Measurements from ENCODE around the gene ANKRD31. TPM values are rescaled to one million over a fixed set of nuclear protein-coding genes. Genes with fewer than 3 reads are reported as not detected.
"Not testable (repeated sequence)": the region's sequence is repeated elsewhere in the genome, so short reads cannot be mapped to it uniquely, and the experiment has no call there.

The ANKRD31 gene
- total RNA-seq, 1 experiment from 2014 or later: 0.09 TPM

- H3K27ac Mint-ChIP-seq: no peak overlapping the region
- POLR2A ChIA-PET: no interaction called here
- ATAC-seq (no peak), DNase-seq (ENCODE audit: low spot score) (no peak)
- H3K9me3 Mint-ChIP-seq: peaks cover 4% of the 10 kb centered on the region; the same call in 1 of the 2 replicates
- TF ChIP-seq ETV6 (CRISPR knock-in tag; IDR thresholded peaks at IDR 0.05) (no peak), CREB1 (CRISPR knock-in tag; IDR thresholded peaks at IDR 0.05) (no peak), ATF1 (CRISPR knock-in tag; IDR thresholded peaks at IDR 0.05) (no peak), ZNF425 (CRISPR knock-in tag; conservative IDR thresholded peaks at IDR 0.05) (no peak), ESRRA (CRISPR knock-in tag; IDR thresholded peaks at IDR 0.05; ENCODE audit: borderline replicate concordance) (no peak), IRF2 (CRISPR knock-in tag; IDR thresholded peaks at IDR 0.05; ENCODE audit: borderline replicate concordance, low read depth) (no peak), CTCF (IDR thresholded peaks at IDR 0.05) (no peak), GRHL2 (CRISPR knock-in tag; IDR thresholded peaks at IDR 0.05; ENCODE audit: insufficient replicate concordance, severe bottlenecking) (no peak), RELA (CRISPR knock-in tag; IDR thresholded peaks at IDR 0.05; ENCODE audit: borderline replicate concordance) (no peak), ZBTB21 (CRISPR knock-in tag; IDR thresholded peaks at IDR 0.05; ENCODE audit: borderline replicate concordance) (no peak), FOXJ3 (CRISPR knock-in tag; IDR thresholded peaks at IDR 0.05; ENCODE audit: borderline replicate concordance) (no peak), USF1 (CRISPR knock-in tag; IDR thresholded peaks at IDR 0.05) (no peak), JUN (CRISPR knock-in tag; IDR thresholded peaks at IDR 0.05) (no peak), TEAD1 (CRISPR knock-in tag; IDR thresholded peaks at IDR 0.05) (no peak), CBFB (CRISPR knock-in tag; IDR thresholded peaks at IDR 0.05; ENCODE audit: low read depth) (no peak), MXD4 (CRISPR knock-in tag; IDR thresholded peaks at IDR 0.05; ENCODE audit: borderline replicate concordance) (no peak), MLX (CRISPR knock-in tag; IDR thresholded peaks at IDR 0.05) (no peak)
- TF ChIP-seq, protein P1, sequence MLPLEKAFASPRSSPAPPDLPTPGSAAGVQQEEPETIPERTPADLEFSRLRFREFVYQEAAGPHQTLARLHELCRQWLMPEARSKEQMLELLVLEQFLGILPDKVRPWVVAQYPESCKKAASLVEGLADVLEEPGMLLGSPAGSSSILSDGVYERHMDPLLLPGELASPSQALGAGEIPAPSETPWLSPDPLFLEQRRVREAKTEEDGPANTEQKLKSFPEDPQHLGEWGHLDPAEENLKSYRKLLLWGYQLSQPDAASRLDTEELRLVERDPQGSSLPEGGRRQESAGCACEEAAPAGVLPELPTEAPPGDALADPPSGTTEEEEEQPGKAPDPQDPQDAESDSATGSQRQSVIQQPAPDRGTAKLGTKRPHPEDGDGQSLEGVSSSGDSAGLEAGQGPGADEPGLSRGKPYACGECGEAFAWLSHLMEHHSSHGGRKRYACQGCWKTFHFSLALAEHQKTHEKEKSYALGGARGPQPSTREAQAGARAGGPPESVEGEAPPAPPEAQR (CRISPR knock-in tag; IDR thresholded peaks at IDR 0.05): no peak
- TF ChIP-seq, protein P2, sequence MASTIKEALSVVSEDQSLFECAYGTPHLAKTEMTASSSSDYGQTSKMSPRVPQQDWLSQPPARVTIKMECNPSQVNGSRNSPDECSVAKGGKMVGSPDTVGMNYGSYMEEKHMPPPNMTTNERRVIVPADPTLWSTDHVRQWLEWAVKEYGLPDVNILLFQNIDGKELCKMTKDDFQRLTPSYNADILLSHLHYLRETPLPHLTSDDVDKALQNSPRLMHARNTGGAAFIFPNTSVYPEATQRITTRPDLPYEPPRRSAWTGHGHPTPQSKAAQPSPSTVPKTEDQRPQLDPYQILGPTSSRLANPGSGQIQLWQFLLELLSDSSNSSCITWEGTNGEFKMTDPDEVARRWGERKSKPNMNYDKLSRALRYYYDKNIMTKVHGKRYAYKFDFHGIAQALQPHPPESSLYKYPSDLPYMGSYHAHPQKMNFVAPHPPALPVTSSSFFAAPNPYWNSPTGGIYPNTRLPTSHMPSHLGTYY (CRISPR knock-in tag; IDR thresholded peaks at IDR 0.05): no peak
- TF ChIP-seq, protein P3, sequence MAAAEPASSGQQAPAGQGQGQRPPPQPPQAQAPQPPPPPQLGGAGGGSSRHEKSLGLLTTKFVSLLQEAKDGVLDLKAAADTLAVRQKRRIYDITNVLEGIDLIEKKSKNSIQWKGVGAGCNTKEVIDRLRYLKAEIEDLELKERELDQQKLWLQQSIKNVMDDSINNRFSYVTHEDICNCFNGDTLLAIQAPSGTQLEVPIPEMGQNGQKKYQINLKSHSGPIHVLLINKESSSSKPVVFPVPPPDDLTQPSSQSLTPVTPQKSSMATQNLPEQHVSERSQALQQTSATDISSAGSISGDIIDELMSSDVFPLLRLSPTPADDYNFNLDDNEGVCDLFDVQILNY (CRISPR knock-in tag; IDR thresholded peaks at IDR 0.05): no peak
- no peaks in the 10 kb centered on the region for H3K36me3 Mint-ChIP-seq
- no peak overlapping the region for H3K4me3 Mint-ChIP-seq
- H3K27me3 Mint-ChIP-seq (ENCODE audit: low read depth): no peaks in the 10 kb centered on the region
- CTCF ChIA-PET: no interaction called here
- H3K4me1 Mint-ChIP-seq: no peaks in the 10 kb centered on the region
Measured at GRCh38 chr5:75081510-75081909, 155.2 kb downstream of the ANKRD31 start.

DNA sequence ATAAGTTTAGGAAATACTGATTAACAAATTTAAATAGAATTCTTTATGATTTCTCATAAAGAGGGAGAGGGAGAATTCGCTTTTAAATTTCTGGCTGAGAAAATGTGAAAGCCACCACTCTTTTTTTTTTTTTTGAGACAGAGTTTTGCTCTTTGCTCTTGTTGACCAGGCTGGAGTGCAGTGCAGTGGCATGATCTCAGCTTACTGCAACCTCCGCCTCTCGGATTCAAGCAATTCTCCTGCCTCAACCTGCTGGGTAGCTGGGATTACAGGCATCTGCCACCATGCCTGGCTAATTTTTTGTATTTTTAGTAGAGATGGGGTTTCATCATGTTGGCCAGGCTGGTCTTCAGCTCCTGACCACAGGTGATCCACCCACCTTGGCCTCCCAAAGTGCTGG lies 157.3 kb downstream of the ANKRD31 start:
- H3K4me1 Mint-ChIP-seq; CTCF ChIA-PET; H3K9me3 Mint-ChIP-seq; H3K4me3 Mint-ChIP-seq; H3K27ac Mint-ChIP-seq; H3K36me3 Mint-ChIP-seq; H3K27me3 Mint-ChIP-seq (ENCODE audit: low read depth); POLR2A ChIA-PET; ATAC-seq; DNase-seq (ENCODE audit: low spot score): not testable (repeated sequence)

All from WTC11 (cell line).